K562 (cell line): ENCODE measurements around the gene C10orf90. TPM values are rescaled to one million over a fixed set of nuclear protein-coding genes. Genes with fewer than 3 reads are reported as not detected.
A peak's percentile ranks its signal among the peaks of the same experiment; 100 is the strongest.

Source experiments
- ATAC-seq: fragments of 200-7000 bp; cut with Tn5 transposase; 3 replicates; pipeline ENCODE4 v1.9.1; 2020; ENCODE audit warnings: moderate library complexity
- BruUV-seq: library from RNA; stranded (reverse); fragments of 400-500 nt; replicated peaks from 2 replicates; lab custom pipeline; 2021; lab: Mats Ljungman, UMichigan
- CTCF ChIA-PET: fragments of 300-600 bp; formaldehyde crosslinking; extraction: SDS; loops from one replicate; lab custom pipeline; 2021; ENCODE audit warnings: low intra/inter-chr PET ratio; lab: Yijun Ruan, JAX
- POLR2A ChIA-PET: fragments of 300-600, 350-650 bp; sonication (Branson Sonifier 250); formaldehyde crosslinking; extraction: SDS; loops from one replicate; lab custom pipeline; 2021; ENCODE audit warnings: antibody characterized with exemption, inconsistent platforms; lab: Yijun Ruan, JAX
- DNase-seq, 4 experiments: peaks; one replicate each; pipeline versions ENCODE4 v3.0.0 to v3.0.0-alpha.2; 2011 to 2018; ENCODE audit warnings: low spot score in 3 of 4, mixed read lengths in 3 of 4; ENCODE audit errors: extremely low read depth in 1 of 4
- FAIRE-seq: peaks from 2 replicates; lab custom pipeline; 2011; peaks lifted over from hg19 to GRCh38; lab: Jason Lieb, UNC
- H2AFZ ChIP-seq: 2 replicates; pipeline ENCODE4 v1.6.0; 2011; ENCODE audit warnings: low read depth, low read length, control low read depth, inconsistent platforms
- H3K27ac ChIP-seq: fragments of 200-600 bp; 3 replicates; pipeline ENCODE4 v1.8.0; 2011; ENCODE audit warnings: low read depth, mild to moderate bottlenecking, control low read depth, inconsistent platforms, low read length, moderate library complexity, mixed read lengths; ENCODE audit errors: extremely low read depth
- H3K27me3 ChIP-seq, 2 experiments: fragments of 300-600 bp in 1 of 2; 2 replicates in 1 of 2; 3 replicates in 1 of 2; pipeline versions ENCODE4 v1.6.0 to v1.8.0; 2011; ENCODE audit warnings: inconsistent platforms in 2 of 2, low read length in 2 of 2, mild to moderate bottlenecking in 1 of 2, mixed read lengths in 1 of 2, moderate library complexity in 1 of 2; ENCODE audit not compliant: control insufficient read depth in 2 of 2, insufficient read depth in 2 of 2
- H3K36me3 ChIP-seq: fragments of 300-600 bp; 3 replicates; pipeline ENCODE4 v1.8.0; 2011; ENCODE audit warnings: mild to moderate bottlenecking, low read length, inconsistent platforms; ENCODE audit not compliant: control insufficient read depth, insufficient read depth
- H3K4me1 ChIP-seq, 2 experiments: fragments of 200-600 bp in 1 of 2; replicated peaks in 1 of 2; 2 replicates in 1 of 2; 3 replicates in 1 of 2; pipeline versions ENCODE4 v1.5.1 to v1.8.0; 2011; ENCODE audit warnings: inconsistent platforms in 2 of 2, low read length in 2 of 2, mild to moderate bottlenecking in 1 of 2, mixed read lengths in 1 of 2, moderate library complexity in 1 of 2; ENCODE audit not compliant: control insufficient read depth in 2 of 2, insufficient read depth in 2 of 2
- H3K4me2 ChIP-seq: 2 replicates; pipeline ENCODE4 v1.6.1; 2011; ENCODE audit warnings: low read length, control low read depth, inconsistent platforms, mixed read lengths; ENCODE audit not compliant: insufficient read depth
- H3K4me3 ChIP-seq: fragments of 200-600 bp; sonication (generic), shearing (Covaris generic); 2 replicates; pipeline ENCODE4 v1.5.1; 2016; ENCODE audit warnings: control low read depth, inconsistent platforms
- H3K79me2 ChIP-seq: fragments of 200-600 bp; 3 replicates; pipeline ENCODE4 v1.8.0; 2011; ENCODE audit warnings: low read length, inconsistent platforms; ENCODE audit not compliant: control insufficient read depth, insufficient read depth
- H3K9ac ChIP-seq, 2 experiments: 2 replicates each; pipeline versions ENCODE4 v1.6.0 to v1.6.1; 2011; ENCODE audit warnings: low read depth in 2 of 2, low read length in 2 of 2, control low read depth in 1 of 2, inconsistent platforms in 1 of 2, mild to moderate bottlenecking in 1 of 2, mixed read lengths in 1 of 2; ENCODE audit not compliant: insufficient read depth in 1 of 2
- H3K9me1 ChIP-seq: one replicate; pipeline ENCODE4 v1.6.0; 2011; ENCODE audit warnings: inconsistent platforms, mild to moderate bottlenecking, low read length, moderate library complexity; ENCODE audit not compliant: control insufficient read depth, insufficient read depth
- H3K9me3 ChIP-seq: replicated peaks from 2 replicates; pipeline ENCODE4 v1.5.1; 2011; ENCODE audit warnings: low read depth, low read length, inconsistent platforms; ENCODE audit not compliant: control insufficient read depth, insufficient read depth
- H4K20me1 ChIP-seq: replicated peaks from 2 replicates; pipeline ENCODE4 v1.6.1; 2011; ENCODE audit warnings: low read length, inconsistent platforms, mixed read lengths; ENCODE audit not compliant: control insufficient read depth, insufficient read depth
- CEBPG ChIP-seq, 3 experiments: fragments of 200-800 bp in 1 of 3; sonication (Bioruptor generic) in 1 of 3; sonication (generic) in 1 of 3; formaldehyde crosslinking in 1 of 3; IDR thresholded peaks in 2 of 3; conservative IDR thresholded peaks in 1 of 3; 2 replicates each; pipeline versions ENCODE4 v1.6.1 to v1.8.0; 2016 to 2022; ENCODE audit warnings: missing compliant biosample characterization in 2 of 3, missing genetic modification characterization in 2 of 3, mild to moderate bottlenecking in 1 of 3, missing genetic modification reagents in 1 of 3
- NUFIP1 ChIP-seq: fragments of 450-650 bp; IDR thresholded peaks from 2 replicates; pipeline ENCODE4 v1.6.1; 2018; ENCODE audit not compliant: partially characterized antibody
- TBP ChIP-seq: optimal IDR thresholded peaks from 2 replicates; pipeline ENCODE3; 2011; ENCODE audit warnings: low read depth, low read length, improper control_type of control experiment
- YY1 ChIP-seq, 3 experiments: IDR thresholded peaks; 2 replicates each; pipeline ENCODE4 v1.6.1; 2011; ENCODE audit warnings: low read length in 2 of 3, mild to moderate bottlenecking in 2 of 3, moderate library complexity in 2 of 3, borderline replicate concordance in 1 of 3, control low read depth in 1 of 3, low read depth in 1 of 3; ENCODE audit not compliant: insufficient read depth in 3 of 3, insufficient replicate concordance in 2 of 3, control insufficient read depth in 1 of 3, insufficient read length in 1 of 3; ENCODE audit errors: extremely low read depth in 1 of 3
- WGBS: fragments of 100-300 bp; shearing (Covaris generic); methylation state at CpG from one replicate; pipeline ENCODE4 v1.1.6; 2016; ENCODE audit warnings: low coverage, mixed read lengths; ENCODE audit not compliant: insufficient coverage; ENCODE audit errors: missing lambda C conversion rate; 5-methylcytosine and 5-hydroxymethylcytosine counted together
- in situ Hi-C: fragments of 300-500 bp; cut with MboI; formaldehyde crosslinking; loops from 4 replicates; pipeline ENCODE4 v1.15.0; 2018; ENCODE audit warnings: inconsistent platforms, mixed read lengths
- intact Hi-C: fragments of 100-400 bp; cut with micrococcal nuclease; formaldehyde crosslinking; loops from 2 replicates; pipeline ENCODE4 v1.14.2; 2022
- polyA plus RNA-seq, 8 experiments: library from polyadenylated mRNA; depleted of rRNA in 4 of 8; stranded (reverse) in 5 of 8; unstranded in 3 of 8; fragments of >200 nt; fragmentation: Nextera tagmentation in 2 of 8; fragmentation: Illumina TruSeq in 1 of 8; extraction: Ambion mirVana in 2 of 8; extraction: Trizol in 1 of 8; gene quantifications; 2 replicates each; pipeline versions ENCODE4 v1.2.1 to v1.2.3, GENCODE V29; 2011 to 2014; ENCODE audit warnings: inconsistent platforms in 1 of 8, missing spikeins in 1 of 8
- total RNA-seq, 7 experiments: library from RNA; depleted of rRNA in 6 of 7; stranded (reverse); fragments of >200 nt in 6 of 7; fragmentation: Illumina TruSeq in 2 of 7; extraction: Trizol in 2 of 7; gene quantifications; 2 replicates each; pipeline versions ENCODE4 v1.2.1 to v1.2.3, GENCODE V29; 2011 to 2021; ENCODE audit warnings: low replicate concordance in 1 of 7

The C10orf90 gene
- total and polyA plus RNA-seq, 9 of the 15 experiments (the other 6 are each of a cell fraction or from before 2014, with no cell fraction given): not detected

GRCh38 chr10:126654579-126654978, 15.9 kb downstream of the C10orf90 start:
- TF ChIP-seq TBP (no peak), NUFIP1 (no peak)
- no TSS peak for BruUV-seq
- no peak overlapping the region for H2AFZ ChIP-seq
- no peak for DNase-seq
- no peaks in the 10 kb centered on the region for H3K9me1 ChIP-seq
- no peaks in the 10 kb centered on the region for H3K9me3 ChIP-seq
- no peak for FAIRE-seq
- no peaks in the 10 kb centered on the region; a peak in 1 of 5 replicates for H3K27me3 ChIP-seq
- ATAC-seq: no peak
- no peak overlapping the region for H3K9ac ChIP-seq
- H3K36me3 ChIP-seq: no peaks in the 10 kb centered on the region
- H3K79me2 ChIP-seq: no peaks in the 10 kb centered on the region
- no peak overlapping the region for H3K4me2 ChIP-seq
- H3K27ac ChIP-seq: no peak overlapping the region
- no peaks in the 10 kb centered on the region for H4K20me1 ChIP-seq
- CTCF ChIA-PET: no interaction called here
- intact Hi-C loops (no loop called here), in situ Hi-C loops (no loop called here)
- WGBS: 0% methylated on average over 2 of the region's 2 CpGs
- no peaks in the 10 kb centered on the region for H3K4me1 ChIP-seq
- H3K4me3 ChIP-seq: no peak overlapping the region
- POLR2A ChIA-PET: interaction anchor here (1.4 kb wide), 1 partner anchor 14 kb away, joined by 3 read pairs; no protein-coding TSS in a partner anchor

- Histone ChIP-seq H3K9ac (no peak overlapping the region), H3K4me1 (no peaks in the 10 kb centered on the region), H3K9me3 (no peaks in the 10 kb centered on the region), H2AFZ (no peak overlapping the region), H3K27ac (no peak overlapping the region), H3K4me2 (no peak overlapping the region), H3K4me3 (no peak overlapping the region), H4K20me1 (no peaks in the 10 kb centered on the region), H3K36me3 (no peaks in the 10 kb centered on the region), H3K9me1 (no peaks in the 10 kb centered on the region), H3K27me3 (no peaks in the 10 kb centered on the region), H3K79me2 (no peaks in the 10 kb centered on the region)
- ATAC-seq (no peak), DNase-seq (no peak), FAIRE-seq (no peak)
- ChIA-PET CTCF (no interaction called here), POLR2A (no interaction called here)
- 0% methylated on average over 3 of the region's 3 CpGs for WGBS
- intact Hi-C loops (no loop called here), in situ Hi-C loops (no loop called here)
- TF ChIP-seq YY1 (IDR thresholded peaks at IDR 0.05; ENCODE audit: borderline replicate concordance in 1 of 3, control insufficient read depth in 1 of 3, extremely low read depth in 1 of 3, insufficient read depth in 3 of 3, insufficient read length in 1 of 3, insufficient replicate concordance in 2 of 3, low read depth in 1 of 3, low read length in 2 of 3) (no peak), CEBPG (CRISPR knock-in tag; IDR thresholded peaks at IDR 0.05) (no peak), CEBPG (tag; conservative IDR thresholded peaks at IDR 0.05 in 1 of 2, IDR thresholded peaks at IDR 0.05 in 1 of 2) (peak in 1 of 2 experiments; percentile 56; a peak in 1 of 4 replicates)
- BruUV-seq: no TSS peak
Observed at GRCh38 chr10:126651467-126651866, 19.0 kb downstream of the C10orf90 start.
